HepG2 (cell line): ENCODE data around the gene LDLRAD3. TPM values are rescaled to one million over a fixed set of nuclear protein-coding genes. Genes with fewer than 3 reads are reported as not detected.

Experiments used
- ATAC-seq: fragments of 200-7000 bp; cut with Tn5 transposase; 3 replicates; pipeline ENCODE4 v1.9.1; 2020; ENCODE audit warnings: mild to moderate bottlenecking, moderate library complexity
- BruUV-seq: library from RNA; stranded (reverse); fragments of 400-500 nt; replicated peaks from 2 replicates; lab custom pipeline; 2021; lab: Mats Ljungman, UMichigan
- CTCF ChIA-PET: fragments of 300-600 bp; formaldehyde crosslinking; extraction: SDS; loops from one replicate; lab custom pipeline; 2021; ENCODE audit warnings: low total read pairs, inconsistent platforms, low intra/inter-chr PET ratio; lab: Yijun Ruan, JAX
- POLR2A ChIA-PET: fragments of 350-600 bp; sonication (Branson Sonifier 250); formaldehyde crosslinking; loops from one replicate; lab custom pipeline; 2020; ENCODE audit warnings: antibody characterized with exemption, inconsistent platforms; lab: Yijun Ruan, JAX
- DNase-seq: peaks from one replicate; pipeline ENCODE4 v3.0.0-alpha.2; 2015; ENCODE audit warnings: low spot score
- FAIRE-seq: peaks from 3 replicates; lab custom pipeline; 2011; peaks lifted over from hg19 to GRCh38; lab: Jason Lieb, UNC
- H2AFZ ChIP-seq: one replicate; pipeline ENCODE4 v1.6.1; 2011; ENCODE audit warnings: low read length, inconsistent platforms
- H3K27ac ChIP-seq: fragments of 300-600 bp; 3 replicates; pipeline ENCODE4 v1.8.0; 2011; ENCODE audit warnings: mixed run types, mild to moderate bottlenecking, mixed read lengths, low read length, inconsistent platforms; ENCODE audit not compliant: insufficient read depth; ENCODE audit errors: extremely low read length
- H3K27me3 ChIP-seq, 2 experiments: fragments of 200-600 bp in 1 of 2; 2 replicates in 1 of 2; 3 replicates in 1 of 2; pipeline versions ENCODE4 v1.6.0 to v1.8.0; 2011; ENCODE audit warnings: low read length in 2 of 2, mild to moderate bottlenecking in 2 of 2, moderate library complexity in 2 of 2, inconsistent platforms in 1 of 2; ENCODE audit not compliant: insufficient read depth in 2 of 2, control insufficient read depth in 1 of 2
- H3K36me3 ChIP-seq, 2 experiments: fragments of 200-600 bp in 1 of 2; replicated peaks in 1 of 2; 2 replicates in 1 of 2; 3 replicates in 1 of 2; pipeline versions ENCODE4 v1.5.1 to v1.8.0; 2011; ENCODE audit warnings: low read length in 2 of 2, inconsistent platforms in 1 of 2; ENCODE audit not compliant: insufficient read depth in 2 of 2, control insufficient read depth in 1 of 2
- H3K4me1 ChIP-seq: 2 replicates; pipeline ENCODE4 v1.5.1; 2012; ENCODE audit warnings: low read length, inconsistent platforms; ENCODE audit not compliant: insufficient read depth
- H3K4me2 ChIP-seq: 2 replicates; pipeline ENCODE4 v1.6.0; 2011; ENCODE audit warnings: low read depth, low read length, inconsistent platforms
- H3K4me3 ChIP-seq, 3 experiments: fragments of 200-600 bp in 1 of 3; sonication (generic), shearing (Covaris generic) in 1 of 3; replicated peaks in 1 of 3; 2 replicates each; pipeline ENCODE4 v1.5.1; 2011 to 2016; ENCODE audit warnings: low read length in 3 of 3, inconsistent platforms in 2 of 3, low read depth in 2 of 3, mild to moderate bottlenecking in 2 of 3, control low read depth in 1 of 3, mixed read lengths in 1 of 3; ENCODE audit not compliant: insufficient read depth in 1 of 3
- H3K79me2 ChIP-seq: one replicate; pipeline ENCODE4 v1.6.1; 2011; ENCODE audit warnings: low read length, inconsistent platforms; ENCODE audit not compliant: insufficient read depth
- H3K9ac ChIP-seq: 2 replicates; pipeline ENCODE4 v1.6.0; 2011; ENCODE audit warnings: mild to moderate bottlenecking, low read depth, low read length, inconsistent platforms; ENCODE audit not compliant: insufficient read depth
- H3K9me3 ChIP-seq: 2 replicates; pipeline ENCODE4 v1.5.1; 2012; ENCODE audit warnings: mild to moderate bottlenecking, low read length
- H4K20me1 ChIP-seq: 2 replicates; pipeline ENCODE4 v1.6.0; 2011; ENCODE audit warnings: inconsistent platforms, mild to moderate bottlenecking, low read length, moderate library complexity; ENCODE audit not compliant: insufficient read depth
- HDAC2 ChIP-seq: sonication (generic); formaldehyde crosslinking; IDR thresholded peaks from 2 replicates; pipeline ENCODE4 v1.4.0; 2020; ENCODE audit warnings: missing genetic modification reagents
- HOXA3 ChIP-seq: sonication (generic); formaldehyde crosslinking; IDR thresholded peaks from 2 replicates; pipeline ENCODE4 v1.5.0; 2020; ENCODE audit warnings: missing genetic modification reagents
- KLF15 ChIP-seq: sonication (generic); formaldehyde crosslinking; IDR thresholded peaks from 2 replicates; pipeline ENCODE4 v1.8.1; 2023; ENCODE audit warnings: borderline replicate concordance, mild to moderate bottlenecking, inconsistent platforms, missing genetic modification reagents, mixed read lengths
- MEIS2 ChIP-seq: sonication (generic); formaldehyde crosslinking; IDR thresholded peaks from 2 replicates; pipeline ENCODE4 v1.9.0; 2021; ENCODE audit warnings: mild to moderate bottlenecking, missing genetic modification reagents
- SNRNP70 ChIP-seq: fragments of 200-400 bp; formaldehyde crosslinking; IDR thresholded peaks from 2 replicates; pipeline ENCODE4 v1.6.1; 2017; ENCODE audit warnings: mild to moderate bottlenecking, low read depth, low read length, moderate library complexity
- SP4 ChIP-seq: sonication (generic); formaldehyde crosslinking; IDR thresholded peaks from 2 replicates; pipeline ENCODE4 v1.8.1; 2023; ENCODE audit warnings: mild to moderate bottlenecking, missing genetic modification reagents
- TCF7 ChIP-seq: sonication (generic); IDR thresholded peaks from 2 replicates; pipeline ENCODE4 v1.6.1; 2016; ENCODE audit warnings: antibody characterized with exemption, low read depth
- YEATS2 ChIP-seq: sonication (generic); formaldehyde crosslinking; IDR thresholded peaks from 2 replicates; pipeline ENCODE4 v1.4.0; 2020; ENCODE audit warnings: missing genetic modification reagents, borderline replicate concordance
- ZNF180 ChIP-seq: sonication (generic); formaldehyde crosslinking; IDR thresholded peaks from 2 replicates; pipeline ENCODE4 v1.4.0; 2020; ENCODE audit warnings: low read depth, missing genetic modification reagents, borderline replicate concordance
- ZNF235 ChIP-seq: sonication (generic); formaldehyde crosslinking; IDR thresholded peaks from 2 replicates; pipeline ENCODE4 v1.8.1; 2023; ENCODE audit warnings: mild to moderate bottlenecking, missing genetic modification reagents, borderline replicate concordance
- WGBS: methylation state at CpG from one replicate; pipeline ENCODE4 v1.1.6; 2017; ENCODE audit warnings: low lambda C conversion rate; 5-methylcytosine and 5-hydroxymethylcytosine counted together
- in situ Hi-C: cut with HindIII; loops from 2 replicates; pipeline ENCODE4 v1.10.0; 2017; ENCODE audit warnings: low pct_unique_long_range_greater_than_20kb; ENCODE audit not compliant: extremely low pct_ligation_motif_present
- intact Hi-C: fragments of 100-400 bp; cut with micrococcal nuclease; formaldehyde crosslinking; loops from one replicate; pipeline ENCODE4 v1.10.0; 2022; ENCODE audit not compliant: unreplicated experiment
- polyA plus RNA-seq, 8 experiments: library from polyadenylated mRNA; depleted of rRNA in 3 of 8; stranded (reverse) in 7 of 8; unstranded in 1 of 8; fragments of >200 nt; fragmentation: Illumina TruSeq in 4 of 8; extraction: Trizol in 4 of 8; gene quantifications; 2 replicates each; pipeline versions ENCODE4 v1.2.1 to v1.2.3, GENCODE V29; 2011 to 2016; ENCODE audit warnings: low read depth in 4 of 8, missing spikeins in 1 of 8, mixed read lengths in 1 of 8; ENCODE audit not compliant: insufficient read depth in 1 of 8
- total RNA-seq, 5 experiments: library from RNA; depleted of rRNA; stranded (reverse); fragments of >200 nt; fragmentation: Illumina TruSeq; extraction: Trizol; gene quantifications; 2 replicates each; pipeline ENCODE4 v1.2.3, GENCODE V29; 2016; ENCODE audit warnings: low read depth in 1 of 5

Gene LDLRAD3
- total and polyA plus RNA-seq, 2 of the 13 experiments (the other 11 are each of a cell fraction or from before 2014, with no cell fraction given): 0.50 to 0.60 TPM

DNA sequence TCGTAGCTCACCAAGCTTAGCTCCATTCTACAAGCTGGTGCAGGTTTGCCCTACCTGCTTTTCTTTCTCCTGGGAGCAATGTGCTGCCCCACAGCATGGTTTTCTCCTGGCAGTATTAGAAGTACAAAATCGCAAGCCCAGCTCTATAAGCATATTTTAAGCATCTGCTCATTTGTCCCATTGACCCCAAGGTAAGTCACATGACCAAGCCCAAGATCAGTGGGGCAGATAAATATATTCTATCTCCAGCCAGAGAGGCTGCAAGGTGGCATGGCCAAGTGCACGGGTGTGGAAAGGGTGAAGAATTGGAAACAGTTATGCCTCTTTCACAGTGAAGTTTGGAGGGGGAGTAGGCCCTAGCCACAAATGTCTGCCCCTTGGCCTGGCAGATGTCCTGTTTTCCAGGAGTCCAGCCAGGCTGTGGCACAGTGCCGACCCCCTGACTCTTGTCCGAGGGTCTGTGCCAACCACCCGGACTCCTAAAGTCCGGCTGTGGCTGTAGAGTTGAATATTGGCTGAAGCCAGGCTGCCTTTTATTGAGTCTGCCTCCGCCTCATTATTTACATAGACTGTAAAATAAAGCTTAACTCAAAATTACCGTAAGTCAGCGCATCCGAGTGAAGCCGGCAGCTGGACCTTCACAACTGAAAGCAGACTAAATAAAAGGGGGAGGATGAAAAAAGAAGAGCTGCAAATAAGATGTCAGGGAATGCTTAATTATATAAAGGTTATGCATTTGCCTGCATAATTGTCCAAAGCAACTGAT is 179.7 kb downstream of the LDLRAD3 start:
- FAIRE-seq (no peak), ATAC-seq (no peak), DNase-seq (no peak)
- Histone ChIP-seq H3K27ac (no peak overlapping the region), H3K4me1 (no peaks in the 10 kb centered on the region), H3K4me3 (no peak overlapping the region), H3K9ac (no peak overlapping the region), H3K27me3 (peaks cover 3 to 6% of the 10 kb centered on the region in 2 experiments; a peak in 3 of 5 replicates), H3K79me2 (no peaks in the 10 kb centered on the region), H2AFZ (no peak overlapping the region), H3K9me3 (no peaks in the 10 kb centered on the region), H3K4me2 (no peak overlapping the region), H3K36me3 (no peaks in the 10 kb centered on the region), H4K20me1 (no peaks in the 10 kb centered on the region)
- ChIA-PET CTCF (no interaction called here), POLR2A (no interaction called here)
- intact Hi-C loops: no loop called here
- in situ Hi-C loops: no loop called here
- no TSS peak for BruUV-seq
- TF ChIP-seq SP4 (CRISPR knock-in tag) (no peak), KLF15 (CRISPR knock-in tag) (no peak), ZNF180 (CRISPR knock-in tag) (no peak), MEIS2 (CRISPR knock-in tag) (no peak), ZNF235 (CRISPR knock-in tag) (no peak), TCF7 (no peak), HDAC2 (CRISPR knock-in tag) (no peak), HOXA3 (CRISPR knock-in tag) (no peak), YEATS2 (CRISPR knock-in tag) (no peak), SNRNP70 (no peak)
- WGBS: 10% methylated on average over 12 of the region's 12 CpGs
